ENCODE results near the gene HDAC7. TPM values are rescaled to one million over a fixed set of nuclear protein-coding genes. Genes with fewer than 3 reads are reported as not detected.

HDAC7 gene
- total and polyA plus RNA-seq, 2 of the 13 experiments (the other 11 are each of a cell fraction or from before 2014, with no cell fraction given) = 4.6 to 10.8 TPM

DNA sequence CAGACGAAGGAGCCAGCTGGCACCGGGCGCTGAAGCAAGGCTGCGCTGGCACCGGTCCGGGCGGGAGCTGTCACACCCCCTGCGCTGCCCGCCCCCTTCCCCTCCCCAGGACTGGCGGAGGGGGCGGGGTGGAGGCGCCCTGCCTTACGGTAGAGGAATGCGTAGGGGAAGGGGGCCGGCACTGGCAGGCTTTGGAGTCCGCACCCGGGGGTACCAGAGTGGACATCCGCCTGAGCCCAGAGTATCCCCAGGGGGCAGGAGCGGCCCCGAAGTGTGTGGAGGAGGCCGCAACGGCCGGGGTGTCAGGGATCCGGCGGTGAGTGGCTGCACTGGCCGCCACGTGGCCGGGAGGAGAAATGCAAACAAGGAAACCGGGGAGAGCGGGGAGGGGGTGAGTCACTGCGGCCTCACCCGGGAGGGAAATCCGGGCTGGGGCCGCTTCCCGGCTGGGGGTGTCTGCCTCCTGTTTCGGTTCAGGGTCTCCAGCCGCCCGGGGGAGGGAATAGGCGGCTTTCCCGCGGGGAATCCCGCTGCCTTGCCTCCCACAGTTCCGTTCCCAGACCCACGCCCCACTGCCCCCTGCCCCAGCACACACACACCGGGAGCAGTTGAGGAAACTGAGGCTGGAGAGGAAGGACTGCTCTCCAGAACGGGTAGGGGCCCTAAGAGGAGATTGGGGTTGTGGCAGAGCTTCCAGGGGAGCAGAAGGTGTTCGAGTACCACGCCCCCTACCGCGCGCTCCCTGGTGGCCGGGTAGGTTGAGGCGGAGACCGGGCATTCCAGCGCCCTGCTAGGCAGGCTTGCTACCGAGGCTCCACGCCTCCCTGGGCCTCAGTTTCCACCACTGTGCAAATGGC is 60.6 kb downstream of the HDAC7 start, which contains the start of gene RAPGEF3 (continued):
- TF ChIP-seq, protein P1, sequence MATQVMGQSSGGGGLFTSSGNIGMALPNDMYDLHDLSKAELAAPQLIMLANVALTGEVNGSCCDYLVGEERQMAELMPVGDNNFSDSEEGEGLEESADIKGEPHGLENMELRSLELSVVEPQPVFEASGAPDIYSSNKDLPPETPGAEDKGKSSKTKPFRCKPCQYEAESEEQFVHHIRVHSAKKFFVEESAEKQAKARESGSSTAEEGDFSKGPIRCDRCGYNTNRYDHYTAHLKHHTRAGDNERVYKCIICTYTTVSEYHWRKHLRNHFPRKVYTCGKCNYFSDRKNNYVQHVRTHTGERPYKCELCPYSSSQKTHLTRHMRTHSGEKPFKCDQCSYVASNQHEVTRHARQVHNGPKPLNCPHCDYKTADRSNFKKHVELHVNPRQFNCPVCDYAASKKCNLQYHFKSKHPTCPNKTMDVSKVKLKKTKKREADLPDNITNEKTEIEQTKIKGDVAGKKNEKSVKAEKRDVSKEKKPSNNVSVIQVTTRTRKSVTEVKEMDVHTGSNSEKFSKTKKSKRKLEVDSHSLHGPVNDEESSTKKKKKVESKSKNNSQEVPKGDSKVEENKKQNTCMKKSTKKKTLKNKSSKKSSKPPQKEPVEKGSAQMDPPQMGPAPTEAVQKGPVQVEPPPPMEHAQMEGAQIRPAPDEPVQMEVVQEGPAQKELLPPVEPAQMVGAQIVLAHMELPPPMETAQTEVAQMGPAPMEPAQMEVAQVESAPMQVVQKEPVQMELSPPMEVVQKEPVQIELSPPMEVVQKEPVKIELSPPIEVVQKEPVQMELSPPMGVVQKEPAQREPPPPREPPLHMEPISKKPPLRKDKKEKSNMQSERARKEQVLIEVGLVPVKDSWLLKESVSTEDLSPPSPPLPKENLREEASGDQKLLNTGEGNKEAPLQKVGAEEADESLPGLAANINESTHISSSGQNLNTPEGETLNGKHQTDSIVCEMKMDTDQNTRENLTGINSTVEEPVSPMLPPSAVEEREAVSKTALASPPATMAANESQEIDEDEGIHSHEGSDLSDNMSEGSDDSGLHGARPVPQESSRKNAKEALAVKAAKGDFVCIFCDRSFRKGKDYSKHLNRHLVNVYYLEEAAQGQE (IDR thresholded peaks at IDR 0.05; ENCODE audit: borderline replicate concordance in 1 of 2, low read depth in 1 of 2, low read length in 2 of 2) = no peak
- TF ChIP-seq ZFYVE20 (CRISPR knock-in tag; IDR thresholded peaks at IDR 0.05; ENCODE audit: borderline replicate concordance, low read depth) = no peak
- TF ChIP-seq FOXM1 (CRISPR knock-in tag; IDR thresholded peaks at IDR 0.05) = no peak
- TF ChIP-seq MIXL1 (CRISPR knock-in tag; IDR thresholded peaks at IDR 0.05) = no peak
- TF ChIP-seq RARG (CRISPR knock-in tag; IDR thresholded peaks at IDR 0.05; ENCODE audit: low read depth) = no peak
- TF ChIP-seq, protein P2, sequence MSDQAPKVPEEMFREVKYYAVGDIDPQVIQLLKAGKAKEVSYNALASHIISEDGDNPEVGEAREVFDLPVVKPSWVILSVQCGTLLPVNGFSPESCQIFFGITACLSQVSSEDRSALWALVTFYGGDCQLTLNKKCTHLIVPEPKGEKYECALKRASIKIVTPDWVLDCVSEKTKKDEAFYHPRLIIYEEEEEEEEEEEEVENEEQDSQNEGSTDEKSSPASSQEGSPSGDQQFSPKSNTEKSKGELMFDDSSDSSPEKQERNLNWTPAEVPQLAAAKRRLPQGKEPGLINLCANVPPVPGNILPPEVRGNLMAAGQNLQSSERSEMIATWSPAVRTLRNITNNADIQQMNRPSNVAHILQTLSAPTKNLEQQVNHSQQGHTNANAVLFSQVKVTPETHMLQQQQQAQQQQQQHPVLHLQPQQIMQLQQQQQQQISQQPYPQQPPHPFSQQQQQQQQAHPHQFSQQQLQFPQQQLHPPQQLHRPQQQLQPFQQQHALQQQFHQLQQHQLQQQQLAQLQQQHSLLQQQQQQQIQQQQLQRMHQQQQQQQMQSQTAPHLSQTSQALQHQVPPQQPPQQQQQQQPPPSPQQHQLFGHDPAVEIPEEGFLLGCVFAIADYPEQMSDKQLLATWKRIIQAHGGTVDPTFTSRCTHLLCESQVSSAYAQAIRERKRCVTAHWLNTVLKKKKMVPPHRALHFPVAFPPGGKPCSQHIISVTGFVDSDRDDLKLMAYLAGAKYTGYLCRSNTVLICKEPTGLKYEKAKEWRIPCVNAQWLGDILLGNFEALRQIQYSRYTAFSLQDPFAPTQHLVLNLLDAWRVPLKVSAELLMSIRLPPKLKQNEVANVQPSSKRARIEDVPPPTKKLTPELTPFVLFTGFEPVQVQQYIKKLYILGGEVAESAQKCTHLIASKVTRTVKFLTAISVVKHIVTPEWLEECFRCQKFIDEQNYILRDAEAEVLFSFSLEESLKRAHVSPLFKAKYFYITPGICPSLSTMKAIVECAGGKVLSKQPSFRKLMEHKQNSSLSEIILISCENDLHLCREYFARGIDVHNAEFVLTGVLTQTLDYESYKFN (CRISPR knock-in tag; conservative IDR thresholded peaks at IDR 0.05) = no peak; the same call in 1 of the 2 replicates
- TF ChIP-seq KDM1A (CRISPR knock-in tag; IDR thresholded peaks at IDR 0.05) = no peak
- TF ChIP-seq ZNF501 (CRISPR knock-in tag; IDR thresholded peaks at IDR 0.05) = 0 out of 2 replicates have a peak, but pooled peaks have one; percentile 36
- TF ChIP-seq GATAD1 (CRISPR knock-in tag; IDR thresholded peaks at IDR 0.05) = no peak
- peak; percentile 97 for TF ChIP-seq SRSF1 (optimal IDR thresholded peaks at IDR 0.05; ENCODE audit: low read depth, low read length)
- TF ChIP-seq, protein P3, sequence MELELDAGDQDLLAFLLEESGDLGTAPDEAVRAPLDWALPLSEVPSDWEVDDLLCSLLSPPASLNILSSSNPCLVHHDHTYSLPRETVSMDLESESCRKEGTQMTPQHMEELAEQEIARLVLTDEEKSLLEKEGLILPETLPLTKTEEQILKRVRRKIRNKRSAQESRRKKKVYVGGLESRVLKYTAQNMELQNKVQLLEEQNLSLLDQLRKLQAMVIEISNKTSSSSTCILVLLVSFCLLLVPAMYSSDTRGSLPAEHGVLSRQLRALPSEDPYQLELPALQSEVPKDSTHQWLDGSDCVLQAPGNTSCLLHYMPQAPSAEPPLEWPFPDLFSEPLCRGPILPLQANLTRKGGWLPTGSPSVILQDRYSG (CRISPR knock-in tag; IDR thresholded peaks at IDR 0.05) = no peak
- no peak for TF ChIP-seq ZNF253 (CRISPR knock-in tag; IDR thresholded peaks at IDR 0.05; ENCODE audit: borderline replicate concordance)
- TF ChIP-seq HOXA3 (CRISPR knock-in tag; IDR thresholded peaks at IDR 0.05) = 0 out of 2 replicates have a peak, but pooled peaks have one; percentile 9
- TF ChIP-seq ZC3H13 (CRISPR knock-in tag; IDR thresholded peaks at IDR 0.05) = no peak
- peak; percentile 70 for TF ChIP-seq KDM2A (CRISPR knock-in tag; IDR thresholded peaks at IDR 0.05; ENCODE audit: borderline replicate concordance, low read depth)
- TF ChIP-seq PHF20 (CRISPR knock-in tag; IDR thresholded peaks at IDR 0.05) = no peak
- TF ChIP-seq ZNF883 (CRISPR knock-in tag; IDR thresholded peaks at IDR 0.05; ENCODE audit: not compliant biosample characterization) = peak; percentile 35
- no peak for TF ChIP-seq NR1H2 (CRISPR knock-in tag; IDR thresholded peaks at IDR 0.05; ENCODE audit: borderline replicate concordance, low read depth)
- TF ChIP-seq, protein P4, sequence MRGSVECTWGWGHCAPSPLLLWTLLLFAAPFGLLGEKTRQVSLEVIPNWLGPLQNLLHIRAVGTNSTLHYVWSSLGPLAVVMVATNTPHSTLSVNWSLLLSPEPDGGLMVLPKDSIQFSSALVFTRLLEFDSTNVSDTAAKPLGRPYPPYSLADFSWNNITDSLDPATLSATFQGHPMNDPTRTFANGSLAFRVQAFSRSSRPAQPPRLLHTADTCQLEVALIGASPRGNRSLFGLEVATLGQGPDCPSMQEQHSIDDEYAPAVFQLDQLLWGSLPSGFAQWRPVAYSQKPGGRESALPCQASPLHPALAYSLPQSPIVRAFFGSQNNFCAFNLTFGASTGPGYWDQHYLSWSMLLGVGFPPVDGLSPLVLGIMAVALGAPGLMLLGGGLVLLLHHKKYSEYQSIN (CRISPR knock-in tag; IDR thresholded peaks at IDR 0.05; ENCODE audit: borderline replicate concordance) = no peak
- no peak for TF ChIP-seq KAT7 (CRISPR knock-in tag; IDR thresholded peaks at IDR 0.05; ENCODE audit: borderline replicate concordance)

Data from HepG2 (cell line).